Testis (tissue), 2 donors: Measurements from ENCODE around the gene REXO5.

Source experiments
- POLR2A ChIP-seq: fragments of 450-650 bp; IDR thresholded peaks from one replicate; pipeline ENCODE4 v1.6.1; 2017; ENCODE audit warnings: antibody characterized with exemption, mild to moderate bottlenecking, moderate library complexity
- TF ChIP-seq, protein P1 (sequence below), 3 experiments: fragments of 450-650 bp in 2 of 3; fragments of 200-600 bp in 1 of 3; sonication (generic) in 1 of 3; IDR thresholded peaks; one replicate each; pipeline ENCODE4 v1.5.1; 2016 to 2019; ENCODE audit warnings: antibody characterized with exemption in 3 of 3, mild to moderate bottlenecking in 2 of 3, moderate library complexity in 1 of 3

DNA sequence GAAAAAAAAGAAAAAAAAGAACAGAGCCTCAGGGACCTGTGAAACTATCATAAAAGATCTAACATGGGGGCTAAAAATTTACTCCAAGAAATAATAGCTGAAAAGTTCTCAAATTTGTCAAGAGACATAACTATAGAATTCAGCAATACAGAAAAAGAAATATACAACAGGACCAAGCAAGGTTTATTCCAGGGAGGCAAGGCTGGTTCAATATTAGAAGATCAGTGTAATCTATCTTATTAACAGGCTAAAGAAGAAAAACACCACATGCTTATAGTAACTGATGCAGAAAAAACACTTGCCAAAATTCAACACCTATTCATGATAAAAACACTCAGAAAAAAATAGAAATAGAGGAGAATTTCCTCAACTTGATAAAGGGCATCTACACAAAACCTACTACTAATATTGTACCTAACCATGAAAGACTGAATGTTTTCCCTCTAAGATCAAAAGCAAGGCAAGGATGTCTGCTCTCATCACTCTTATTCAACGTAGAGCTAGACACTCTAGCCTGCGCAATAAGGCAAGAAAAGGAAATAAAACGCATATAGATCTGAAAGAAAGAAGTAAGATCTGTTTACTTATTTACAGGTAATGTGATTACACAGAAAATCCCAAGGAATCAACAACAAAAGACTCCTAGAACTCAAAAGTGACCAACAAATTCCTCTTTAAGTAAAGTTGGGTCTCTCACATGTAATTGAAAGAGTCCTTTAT lies 43.8 kb upstream of the REXO5 start:
- TF ChIP-seq POLR2A = no peak
- TF ChIP-seq, protein P1, sequence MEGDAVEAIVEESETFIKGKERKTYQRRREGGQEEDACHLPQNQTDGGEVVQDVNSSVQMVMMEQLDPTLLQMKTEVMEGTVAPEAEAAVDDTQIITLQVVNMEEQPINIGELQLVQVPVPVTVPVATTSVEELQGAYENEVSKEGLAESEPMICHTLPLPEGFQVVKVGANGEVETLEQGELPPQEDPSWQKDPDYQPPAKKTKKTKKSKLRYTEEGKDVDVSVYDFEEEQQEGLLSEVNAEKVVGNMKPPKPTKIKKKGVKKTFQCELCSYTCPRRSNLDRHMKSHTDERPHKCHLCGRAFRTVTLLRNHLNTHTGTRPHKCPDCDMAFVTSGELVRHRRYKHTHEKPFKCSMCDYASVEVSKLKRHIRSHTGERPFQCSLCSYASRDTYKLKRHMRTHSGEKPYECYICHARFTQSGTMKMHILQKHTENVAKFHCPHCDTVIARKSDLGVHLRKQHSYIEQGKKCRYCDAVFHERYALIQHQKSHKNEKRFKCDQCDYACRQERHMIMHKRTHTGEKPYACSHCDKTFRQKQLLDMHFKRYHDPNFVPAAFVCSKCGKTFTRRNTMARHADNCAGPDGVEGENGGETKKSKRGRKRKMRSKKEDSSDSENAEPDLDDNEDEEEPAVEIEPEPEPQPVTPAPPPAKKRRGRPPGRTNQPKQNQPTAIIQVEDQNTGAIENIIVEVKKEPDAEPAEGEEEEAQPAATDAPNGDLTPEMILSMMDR (IDR thresholded peaks at IDR 0.05) = no peak
